Hepatocyte (in vitro differentiated cells): ENCODE measurements around the gene GATA6.

ENCODE experiments used
- CTCF ChIP-seq: fragments of 200-600 bp; sonication (generic); IDR thresholded peaks from 2 replicates; pipeline ENCODE4 v1.5.1; 2016; ENCODE audit warnings: antibody characterized with exemption, mild to moderate bottlenecking; ENCODE audit not compliant: poor library complexity
- EZH2phosphoT487 ChIP-seq: fragments of 200-600 bp; sonication (generic); IDR thresholded peaks from one replicate; pipeline ENCODE4 v1.6.1; 2018; ENCODE audit warnings: antibody characterized with exemption, mild to moderate bottlenecking, low read depth, moderate library complexity; ENCODE audit not compliant: unreplicated experiment, severe bottlenecking

- TF ChIP-seq CTCF (no peak), EZH2phosphoT487 (no peak)
Measured at GRCh38 chr18:22200611-22201225, 31.3 kb downstream of the GATA6 start.
